Coronary artery (tissue), 2 donors: ENCODE measurements around the gene TREML1.

Experiments used
- DNase-seq: peaks from one replicate; pipeline ENCODE4 v3.0.0-alpha.2; 2017; ENCODE audit warnings: low spot score
- H3K27ac ChIP-seq, 2 donors: fragments of 200-600 bp; sonication (generic); one replicate each; pipeline ENCODE4 v1.5.1; 2016 to 2019
- H3K4me3 ChIP-seq: fragments of 200-600 bp; sonication (generic); 2 replicates; pipeline ENCODE4 v1.5.1; 2016; ENCODE audit warnings: mild to moderate bottlenecking, moderate library complexity
- CTCF ChIP-seq: fragments of 200-600 bp; sonication (generic); IDR thresholded peaks from one replicate; pipeline ENCODE4 v1.5.1; 2019; ENCODE audit warnings: antibody characterized with exemption

Gene TREML1

GRCh38 chr6:41153992-41154625 is at the start of gene TREML1:
Gene TREML1, minus strand, starts transcription at chr6:41154347. Its CDS starts 59 bp downstream, at chr6:41154288.
- no peak for TF ChIP-seq CTCF
- Histone ChIP-seq H3K4me3 (no peak within 1 kb of the TSS), H3K27ac (no peak within 1 kb of the TSS)
- DNase-seq, result no peak

GRCh38 chr6:41201764-41202173 is 47.6 kb upstream of the TREML1 start:
- no peak for TF ChIP-seq CTCF
- no peak for DNase-seq
- Histone ChIP-seq H3K4me3 (no peak overlapping the region), H3K27ac (no peak overlapping the region)

- no peak for DNase-seq
- Histone ChIP-seq H3K27ac (peak within 1 kb of the TSS in 1 of 2 donors; percentile 59), H3K4me3 (no peak within 1 kb of the TSS)
- TF ChIP-seq CTCF, result no peak
Observed at GRCh38 chr6:41200901-41201763, 47.0 kb upstream of the TREML1 start, which contains the start of gene TREML2. Gene TREML2, minus strand, starts transcription at chr6:41201149. Its CDS starts 141 bp downstream, at chr6:41201008.

GRCh38 chr6:41200296-41200900 is 46.3 kb upstream of the TREML1 start:
- H3K27ac ChIP-seq, result peak overlapping the region in 1 of 2 donors; percentile 59
- no peak for TF ChIP-seq CTCF
- DNase-seq, result no peak
- no peak overlapping the region for H3K4me3 ChIP-seq

GRCh38 chr6:41199552-41200246 is 45.6 kb upstream of the TREML1 start:
- DNase-seq, result no peak
- no peak overlapping the region for H3K4me3 ChIP-seq
- H3K27ac ChIP-seq, result no peak overlapping the region
- no peak for TF ChIP-seq CTCF

- TF ChIP-seq CTCF, result no peak
- DNase-seq, result no peak
- Histone ChIP-seq H3K27ac (no peak overlapping the region), H3K4me3 (no peak overlapping the region)
Observed at GRCh38 chr6:41197234-41197633, 43.1 kb upstream of the TREML1 start.
